GM12891 (cell line): ENCODE measurements around the gene UGCG.

Experiments
- PAX5 ChIP-seq: IDR thresholded peaks from 2 replicates; pipeline ENCODE4 v1.6.1; 2011; ENCODE audit warnings: low read length, moderate library complexity, mild to moderate bottlenecking; ENCODE audit not compliant: insufficient read depth, severe bottlenecking
- POLR2A ChIP-seq: IDR thresholded peaks from 2 replicates; pipeline ENCODE4 v1.6.1; 2011; ENCODE audit warnings: low read depth, low read length, control low read depth
- POLR2AphosphoS5 ChIP-seq: IDR thresholded peaks from 2 replicates; pipeline ENCODE4 v1.6.1; 2011; ENCODE audit warnings: low read depth, low read length, control low read depth
- SPI1 ChIP-seq: IDR thresholded peaks from 2 replicates; pipeline ENCODE4 v1.6.1; 2011; ENCODE audit warnings: low read depth, low read length, control low read depth
- TAF1 ChIP-seq: IDR thresholded peaks from 2 replicates; pipeline ENCODE4 v1.6.1; 2011; ENCODE audit warnings: low read depth, low read length, control low read depth

DNA sequence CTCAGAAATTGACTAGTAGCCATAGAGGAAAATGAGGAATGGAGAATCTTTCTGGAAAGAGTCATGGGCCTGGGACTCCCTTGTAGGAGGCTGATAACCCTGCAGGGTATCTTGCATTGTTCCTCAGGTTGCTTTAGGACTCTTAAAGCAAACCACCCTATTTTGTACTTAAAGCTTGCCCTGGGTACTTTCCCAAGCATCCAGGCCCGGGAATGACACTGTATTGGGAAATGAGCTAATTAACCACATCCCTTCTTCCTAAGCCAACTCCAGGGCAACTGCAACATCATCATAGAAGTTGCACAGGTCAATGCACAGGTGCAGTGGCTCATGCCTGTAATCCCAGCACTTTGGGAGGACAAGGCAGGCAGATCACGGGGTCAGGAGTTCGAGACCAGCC lies 55.9 kb downstream of the UGCG start:
- TF ChIP-seq POLR2A, result no peak
- TF ChIP-seq TAF1, result no peak
- TF ChIP-seq POLR2AphosphoS5, result no peak
- TF ChIP-seq PAX5, result no peak
- no peak for TF ChIP-seq SPI1
